GM19099 (cell line): ENCODE data around the gene RASIP1.

Experiments
- POLR2A ChIP-seq: IDR thresholded peaks from 3 replicates; pipeline ENCODE4 v1.6.1; 2011; ENCODE audit warnings: low read depth; ENCODE audit not compliant: insufficient read length; ENCODE audit errors: extremely low read depth

RASIP1 gene

GRCh38 chr19:48718711-48719231 is 21.6 kb downstream of the RASIP1 start:
- no peak for TF ChIP-seq POLR2A

GRCh38 chr19:48716562-48717291 is 23.7 kb downstream of the RASIP1 start:
- no peak for TF ChIP-seq POLR2A

DNA sequence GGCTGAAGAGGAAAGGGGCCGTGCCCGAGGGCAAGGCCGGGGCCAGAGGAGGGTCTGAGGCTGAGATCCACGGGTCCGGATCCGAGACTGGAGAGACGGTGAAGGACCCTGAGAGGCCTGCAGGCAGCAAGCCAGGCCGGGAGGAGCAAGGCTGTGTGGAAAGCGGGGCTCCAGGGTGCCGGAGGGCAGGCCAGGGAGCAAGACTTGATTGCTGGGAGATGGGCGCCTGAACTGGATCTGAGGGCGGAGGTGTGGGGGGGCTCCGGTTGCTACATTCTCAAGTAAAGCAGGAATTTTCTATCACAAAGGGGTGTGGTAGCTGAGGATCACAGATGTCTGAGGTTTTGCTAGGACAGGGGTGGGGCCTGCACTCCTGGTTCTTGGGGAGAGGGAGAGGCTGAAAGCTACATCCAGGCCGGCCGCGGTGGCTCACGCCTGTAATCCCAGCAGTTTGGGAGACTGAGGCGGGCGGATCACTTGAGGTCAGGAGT is 24.7 kb downstream of the RASIP1 start:
- no peak for TF ChIP-seq POLR2A

DNA sequence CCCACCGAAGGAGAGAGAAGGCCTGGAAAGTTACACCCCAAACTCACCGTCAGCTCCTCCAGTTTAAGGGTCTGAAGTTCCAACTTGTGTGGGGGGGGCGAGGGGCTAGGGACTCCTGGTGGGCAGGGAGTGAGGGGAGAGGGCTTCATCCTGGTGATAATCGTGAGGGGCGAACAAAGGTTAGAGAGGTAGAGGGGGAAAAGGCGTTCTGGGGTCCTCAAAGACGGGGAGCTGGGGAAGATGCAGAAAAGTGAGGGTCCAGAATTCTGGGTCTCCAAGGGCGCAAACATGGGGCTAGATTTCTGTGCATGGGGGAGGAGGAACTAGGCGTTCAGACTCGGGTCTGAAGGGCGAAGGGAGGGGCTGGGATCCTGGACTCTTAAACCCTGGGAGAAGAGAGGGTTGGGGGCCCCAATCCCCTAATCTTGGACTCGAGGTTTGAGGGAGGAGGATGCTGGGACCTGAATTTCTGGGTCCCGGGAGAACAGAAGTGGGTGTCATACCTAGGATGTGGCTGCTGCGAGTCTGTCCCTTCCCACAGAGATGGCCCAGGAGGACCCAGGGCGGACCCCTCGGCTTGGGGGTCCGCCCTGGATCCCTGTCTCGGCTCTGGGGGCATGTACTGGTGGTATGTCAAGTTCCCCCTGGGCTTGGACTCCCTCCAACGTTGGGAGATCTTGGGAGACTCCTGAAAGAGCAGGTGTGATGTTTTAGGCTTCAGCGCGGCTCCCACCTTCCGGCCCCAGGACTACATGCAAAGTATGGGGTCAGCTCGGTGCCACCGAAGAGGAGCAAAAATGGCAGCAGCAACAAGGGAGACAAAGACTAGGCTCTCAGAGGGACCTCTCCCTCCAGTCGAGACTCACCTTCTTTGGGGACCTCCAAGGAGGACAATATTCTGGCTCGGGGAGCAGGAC is 25.4 kb downstream of the RASIP1 start:
- no peak for TF ChIP-seq POLR2A

- peak; percentile 61 for TF ChIP-seq POLR2A
Measured at GRCh38 chr19:48713864-48714755, 26.3 kb downstream of the RASIP1 start.

DNA sequence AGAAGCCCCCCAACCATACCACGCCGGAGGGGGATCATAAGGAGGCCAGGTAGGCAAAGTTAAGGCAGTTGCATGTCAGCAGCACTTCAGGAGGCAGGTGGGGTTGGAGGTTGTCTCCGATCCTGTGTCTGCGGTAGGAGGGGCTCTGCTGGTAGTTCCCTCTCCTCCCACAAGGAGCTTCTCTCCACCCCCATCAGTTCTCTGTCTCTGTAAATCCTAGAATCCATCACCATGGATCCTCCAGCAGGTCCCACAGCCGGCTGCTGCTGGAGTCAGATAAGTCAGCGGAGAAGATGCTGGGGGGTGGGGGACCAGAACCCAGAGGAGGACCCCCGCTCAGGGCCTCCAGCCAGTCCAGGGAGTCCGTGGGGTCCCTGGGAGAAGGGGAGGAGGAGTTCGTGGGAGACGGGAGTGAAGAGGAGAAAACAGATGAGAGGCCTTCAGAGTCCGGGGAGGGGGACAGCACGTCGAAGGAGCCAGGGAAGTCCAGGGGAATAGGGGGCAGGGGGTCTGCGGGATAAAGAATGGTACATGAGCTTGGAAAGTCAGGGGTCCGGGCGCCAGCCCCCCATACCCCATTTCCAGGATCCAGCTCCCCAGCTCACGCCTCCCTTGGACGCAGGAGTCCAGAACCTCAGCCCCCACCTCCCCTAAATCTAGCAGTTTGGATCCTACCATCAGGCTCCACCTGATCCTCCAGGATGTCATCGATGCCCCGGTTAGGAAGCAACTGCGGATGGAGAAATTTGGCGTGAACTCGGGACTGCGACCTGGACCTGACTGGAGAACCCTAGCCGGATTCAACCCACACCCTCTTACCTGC is 27.2 kb downstream of the RASIP1 start:
- no peak for TF ChIP-seq POLR2A

DNA sequence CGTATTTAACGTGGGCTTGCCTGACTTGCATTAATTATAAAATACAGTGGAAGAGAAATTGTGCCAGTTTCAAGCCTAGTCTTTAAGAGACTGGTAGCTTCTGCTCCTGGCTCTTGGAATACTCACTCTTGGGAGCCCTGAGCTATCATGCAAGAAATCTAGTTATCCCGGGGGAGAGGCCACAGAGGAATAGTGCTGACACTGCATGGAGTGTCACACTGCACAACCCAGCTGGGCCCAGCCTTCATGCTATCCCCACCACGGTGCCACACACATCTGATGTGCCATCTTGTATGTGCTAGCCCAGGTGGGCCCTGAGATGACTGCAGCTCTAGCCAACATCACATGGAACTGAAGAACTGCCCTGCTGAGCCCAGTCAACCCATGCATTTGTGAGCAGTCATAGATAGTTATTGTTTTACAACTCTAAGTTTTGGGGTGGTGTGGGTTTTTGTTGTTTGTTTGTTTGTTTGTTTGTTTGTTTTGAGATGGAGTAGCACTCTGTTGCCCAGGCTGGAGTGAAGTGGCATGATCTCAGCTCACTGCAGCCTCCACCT is 29.2 kb downstream of the RASIP1 start:
- no peak for TF ChIP-seq POLR2A

DNA sequence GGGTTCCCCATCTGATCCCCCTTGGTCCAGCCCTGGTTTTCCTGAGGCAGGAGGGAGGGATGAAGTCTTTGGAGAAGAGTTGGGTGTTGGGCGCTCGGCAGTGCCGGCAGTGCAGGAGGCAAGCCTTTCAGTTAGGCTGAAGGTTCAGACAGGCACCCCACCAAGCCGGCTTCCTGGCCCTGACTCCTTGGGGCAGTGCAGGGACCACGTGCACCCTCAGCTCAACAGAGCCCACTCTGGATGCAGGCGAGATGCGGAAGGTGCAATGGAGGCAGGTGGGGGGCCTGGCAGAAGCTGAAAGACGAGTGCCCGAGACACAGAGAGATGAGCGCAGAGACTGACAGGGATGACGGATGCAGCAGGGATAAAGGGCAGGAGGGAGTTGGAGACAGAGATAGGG is 31.9 kb downstream of the RASIP1 start:
- no peak for TF ChIP-seq POLR2A

DNA sequence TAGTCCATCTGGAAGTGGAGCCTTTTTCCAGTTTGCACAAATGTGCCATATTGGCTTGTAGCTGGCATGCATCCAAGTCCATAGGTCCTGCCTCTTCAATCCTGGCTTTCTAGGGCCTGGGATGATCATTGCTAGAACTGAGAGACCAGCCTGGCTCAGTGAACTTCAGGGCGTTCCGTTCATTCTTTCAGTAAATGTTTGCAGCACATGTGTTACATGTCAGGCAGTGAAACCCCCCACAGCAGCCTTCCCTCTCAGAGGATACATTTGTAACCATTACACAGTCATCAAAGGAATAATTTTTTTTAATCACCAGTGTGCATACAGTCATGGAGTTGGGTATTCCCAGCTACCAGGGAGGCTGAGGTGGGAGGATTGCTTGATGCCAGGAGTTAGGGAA is 35.0 kb downstream of the RASIP1 start:
- no peak for TF ChIP-seq POLR2A

- TF ChIP-seq POLR2A = no peak
Measured at GRCh38 chr19:48703316-48703715, 37.1 kb downstream of the RASIP1 start.

GRCh38 chr19:48702701-48703100 is 37.7 kb downstream of the RASIP1 start:
- no peak for TF ChIP-seq POLR2A

GRCh38 chr19:48698046-48698445 is 42.4 kb downstream of the RASIP1 start:
- TF ChIP-seq POLR2A = no peak

GRCh38 chr19:48696353-48697010 is 43.9 kb downstream of the RASIP1 start:
- TF ChIP-seq POLR2A = no peak
